GM19467 (cell line): Measurements from ENCODE around the gene SEC24A.
A peak's percentile ranks its signal among the peaks of the same experiment; 100 is the strongest.
"Not testable (repeated sequence)": the region's sequence is repeated elsewhere in the genome, so short reads cannot be mapped to it uniquely, and the experiment has no call there.

Experiments used
- ATAC-seq: cut with Tn5 transposase; IDR thresholded peaks from one replicate; pipeline ENCODE4 v1.9.1; 2021; ENCODE audit warnings: mild to moderate bottlenecking, moderate library complexity; ENCODE audit not compliant: unreplicated experiment

SEC24A gene

DNA sequence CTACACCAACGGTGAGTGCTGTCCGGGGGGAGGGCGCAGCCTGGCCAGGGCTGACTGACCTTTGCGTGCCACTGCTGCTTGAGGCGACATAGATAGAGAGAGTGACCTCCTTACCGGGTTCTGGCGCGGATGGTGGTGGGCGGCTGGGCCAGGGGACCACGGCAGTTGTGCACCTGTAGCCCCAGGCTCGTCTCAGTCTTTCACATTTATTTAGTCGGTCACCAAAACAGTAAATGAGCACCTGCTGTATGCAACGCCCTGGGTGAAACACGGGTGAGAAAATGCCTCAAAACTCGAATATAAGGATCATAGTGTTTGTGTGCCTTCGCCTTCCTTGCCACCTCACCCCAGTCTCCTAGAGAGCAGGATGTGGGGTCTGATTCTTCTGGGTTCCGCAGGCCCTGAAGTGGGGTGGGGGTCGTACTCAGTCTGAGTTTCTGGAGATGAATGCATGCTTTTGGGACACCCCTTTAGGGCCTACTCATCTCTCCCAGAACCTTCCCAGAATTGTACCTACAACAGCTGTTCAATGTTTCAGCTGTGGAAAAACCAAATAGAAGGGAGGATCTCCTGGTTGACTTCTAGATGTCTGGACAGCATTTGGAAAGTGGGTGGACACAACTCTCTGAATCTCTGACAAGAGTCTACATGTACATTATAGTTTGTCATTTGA lies 714 bp downstream of the SEC24A start:
- ATAC-seq: peak; percentile 4

DNA sequence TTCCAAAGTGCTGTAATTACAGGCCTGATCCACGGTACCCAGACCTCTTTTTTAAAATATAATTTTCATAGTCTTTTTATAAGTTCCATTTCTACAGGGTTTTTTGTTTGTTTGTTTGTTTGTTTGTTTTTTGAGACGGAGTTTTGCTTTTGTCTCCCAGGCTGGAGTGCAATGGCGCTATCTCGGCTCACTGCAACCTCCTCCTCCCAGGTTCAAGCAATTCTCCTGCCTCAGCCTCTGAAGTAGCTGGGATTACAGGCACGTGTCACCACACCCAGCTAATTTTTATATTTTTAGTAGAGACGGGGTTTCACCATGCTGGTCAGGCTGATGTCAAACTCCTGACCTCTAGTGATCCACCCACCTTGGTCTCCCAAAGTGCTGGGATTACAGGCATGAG lies 2.1 kb downstream of the SEC24A start:
- ATAC-seq: not testable (repeated sequence)

DNA sequence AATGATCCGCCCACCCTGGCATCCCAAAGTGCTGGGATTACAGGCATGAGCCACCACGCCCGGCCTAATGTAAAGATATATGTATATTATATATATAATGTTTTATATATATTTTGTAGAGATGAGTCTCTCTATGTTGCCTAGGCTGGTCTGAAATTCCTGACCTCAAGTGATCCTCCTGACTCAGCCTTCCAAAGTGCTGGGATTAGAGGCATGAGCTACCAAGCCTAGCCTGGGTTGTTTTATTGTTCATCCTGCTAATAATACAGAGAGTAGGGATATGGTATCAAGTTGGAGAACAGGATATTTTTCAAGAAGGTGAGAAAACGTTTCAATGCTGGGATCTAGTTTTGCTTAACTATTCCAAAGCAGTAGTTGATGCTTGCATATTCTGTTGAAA lies 2.9 kb downstream of the SEC24A start:
- no peak for ATAC-seq

DNA sequence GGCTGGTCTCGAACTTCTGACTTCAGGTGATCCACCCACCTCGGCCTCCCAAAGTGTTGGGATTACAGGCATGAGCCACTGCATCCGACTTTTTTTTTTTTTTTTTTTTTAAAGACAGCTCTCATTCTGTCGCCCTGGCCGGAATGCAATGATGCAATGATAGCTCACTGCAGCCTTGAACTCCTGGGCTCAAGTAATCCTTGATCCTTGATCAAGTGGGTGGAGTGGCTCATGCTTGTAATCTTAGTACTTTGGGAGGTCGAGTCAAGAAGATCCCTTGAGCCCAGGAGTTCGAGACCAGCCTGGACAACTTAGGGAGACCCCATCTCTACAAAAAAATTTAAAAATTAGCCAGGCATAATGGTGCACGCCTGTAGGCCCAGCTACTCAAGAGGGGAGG lies 8.1 kb downstream of the SEC24A start:
- no peak for ATAC-seq

DNA sequence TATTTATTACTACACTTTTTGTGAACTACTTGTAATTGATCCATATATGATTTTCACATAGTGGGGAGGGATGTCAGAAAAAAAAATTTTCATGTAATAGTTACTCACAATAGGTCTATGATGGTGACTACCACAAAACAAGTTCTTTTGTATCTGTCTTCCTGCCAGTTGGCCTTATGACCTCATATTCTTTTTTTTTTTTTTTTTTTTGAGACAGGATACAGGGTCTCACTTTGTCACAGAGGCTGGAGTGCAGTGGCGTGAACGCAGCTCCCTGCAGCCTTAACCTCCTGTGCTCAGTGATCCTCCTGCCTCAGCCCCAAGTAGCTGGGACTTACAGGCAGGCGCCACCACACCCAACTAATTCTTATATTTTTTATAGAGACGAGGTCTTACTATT lies 10.9 kb downstream of the SEC24A start:
- ATAC-seq: no peak

DNA sequence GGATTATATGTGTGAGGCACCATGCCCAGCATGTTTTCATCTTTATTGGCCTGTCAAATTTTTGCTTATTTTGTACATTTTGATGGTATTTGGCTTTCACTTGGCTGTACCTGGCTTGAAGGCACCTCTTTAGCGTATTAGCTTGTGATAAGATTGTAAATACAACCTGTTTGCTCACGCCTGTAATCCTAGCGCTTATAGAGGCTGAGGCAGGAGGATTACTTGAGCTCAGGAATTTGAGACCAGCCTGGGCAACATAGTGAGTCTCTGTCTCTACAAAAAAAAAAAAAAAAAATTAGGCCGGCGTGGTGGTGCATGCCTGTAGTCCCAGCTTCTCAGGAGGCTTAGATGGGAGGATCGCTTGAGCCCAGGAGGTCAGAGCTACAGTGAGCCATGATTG lies 11.3 kb downstream of the SEC24A start:
- no peak for ATAC-seq

DNA sequence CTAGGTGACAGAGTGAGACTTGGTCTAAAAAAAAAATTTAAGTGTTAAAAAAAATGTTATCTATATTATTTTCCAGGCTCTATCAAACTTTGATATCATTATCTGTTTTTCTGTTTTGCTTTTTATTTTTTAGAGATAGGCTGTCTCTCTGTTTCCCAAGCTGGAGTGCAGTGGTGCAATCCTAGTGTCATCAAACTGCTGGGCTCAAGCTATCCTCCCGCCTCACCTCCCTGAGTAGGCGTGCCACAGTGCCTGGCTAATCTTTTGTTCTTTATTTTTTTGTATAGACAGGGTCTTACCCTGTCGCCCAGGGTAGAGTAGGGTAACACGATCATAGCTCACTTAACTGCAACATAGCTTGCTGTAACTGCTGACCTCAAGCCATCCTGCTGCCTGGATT lies 14.4 kb downstream of the SEC24A start:
- no peak for ATAC-seq

DNA sequence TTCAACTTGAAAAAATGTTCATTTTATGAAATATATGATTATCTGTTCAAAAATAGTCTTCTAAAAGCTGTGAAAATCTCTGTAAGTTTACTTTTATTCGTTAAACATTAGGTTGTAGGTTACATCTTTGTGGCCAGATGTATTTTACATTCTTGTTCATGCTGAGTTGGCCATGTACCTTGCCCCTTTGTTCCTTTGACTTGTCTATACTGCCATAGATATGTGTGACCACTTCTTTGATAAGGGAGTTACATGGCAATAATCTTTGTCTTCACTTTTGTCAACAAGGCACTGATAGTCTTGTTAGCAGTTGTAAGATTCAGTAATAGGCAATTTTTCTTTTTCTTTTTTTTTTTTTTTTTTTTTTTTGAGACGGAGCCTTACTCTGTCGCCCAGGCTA lies 15.9 kb downstream of the SEC24A start:
- ATAC-seq: no peak

DNA sequence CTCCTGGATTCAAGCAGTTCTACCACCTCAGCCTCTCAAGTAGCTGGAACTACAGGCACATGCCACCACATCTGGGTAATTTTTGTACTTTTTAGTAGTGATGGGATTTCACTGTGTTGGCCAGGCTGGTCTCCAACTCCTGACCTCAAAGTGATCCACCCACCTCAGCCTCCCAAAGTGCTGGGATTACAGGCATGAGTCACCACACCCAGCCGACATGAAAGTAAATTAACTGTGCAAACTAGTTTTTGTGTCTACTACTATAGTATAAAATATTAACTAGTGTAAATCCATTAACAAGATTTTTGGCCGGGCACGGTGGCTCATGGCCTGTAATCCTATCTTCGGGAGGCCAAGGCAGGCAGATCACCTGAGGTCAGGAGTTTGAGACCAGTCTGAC lies 25.0 kb downstream of the SEC24A start:
- not testable (repeated sequence) for ATAC-seq

DNA sequence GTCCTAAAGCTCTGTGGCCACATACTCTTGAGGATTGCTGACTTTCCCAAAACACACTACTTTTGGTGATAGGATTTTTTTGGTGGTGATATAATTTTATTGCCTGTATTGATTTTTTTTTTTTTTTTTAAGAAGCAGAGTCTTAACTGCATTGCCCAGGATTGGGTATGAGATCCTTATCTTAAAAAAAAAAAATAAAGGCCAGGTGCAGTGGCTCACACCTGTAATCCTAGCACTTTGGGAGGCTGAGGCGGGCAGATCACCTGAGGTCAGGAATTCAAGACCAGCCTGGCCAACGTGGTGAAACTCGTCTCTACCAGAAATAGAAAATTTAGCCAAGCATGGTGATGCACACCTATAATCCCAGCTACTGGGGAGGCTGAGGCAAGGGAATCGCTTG lies 28.8 kb downstream of the SEC24A start:
- ATAC-seq: not testable (repeated sequence)

DNA sequence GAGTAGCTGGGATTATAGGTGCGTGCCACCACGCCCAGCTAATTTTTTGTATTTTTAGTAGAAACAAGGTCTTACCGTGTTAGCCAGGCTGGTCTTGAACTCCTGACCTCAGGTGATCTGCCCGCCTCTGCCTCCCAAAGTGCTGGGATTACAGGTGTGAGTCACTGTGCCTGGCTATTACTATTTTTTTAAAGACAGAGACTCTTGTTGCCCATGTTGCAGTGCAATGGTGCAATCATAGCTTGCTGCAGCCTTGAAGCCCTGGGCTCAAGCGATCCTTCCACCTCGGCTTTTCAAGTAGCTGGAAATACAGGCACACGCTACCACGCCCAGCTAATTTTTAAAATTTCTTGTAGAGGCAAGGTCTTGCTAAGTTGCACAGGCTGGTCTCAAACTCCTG lies 41.6 kb downstream of the SEC24A start:
- not testable (repeated sequence) for ATAC-seq

DNA sequence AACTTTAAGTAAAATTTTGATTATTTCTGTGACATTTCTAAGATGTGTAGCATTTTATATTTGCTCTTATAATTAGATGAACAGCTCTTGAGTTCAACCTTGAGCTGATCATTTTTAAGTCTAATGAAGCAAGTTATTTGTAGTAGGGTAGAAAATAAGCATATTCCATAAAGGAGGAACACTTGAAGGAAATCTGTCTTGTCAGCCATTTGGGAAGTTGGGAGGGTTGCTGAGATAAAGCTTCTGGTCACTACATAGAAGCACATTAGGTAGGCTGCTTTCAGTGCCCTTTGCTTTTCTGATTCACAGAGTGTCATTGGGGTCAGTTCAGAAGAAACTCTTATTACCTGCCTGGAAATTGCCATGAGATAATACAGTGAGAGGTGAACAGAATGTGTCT lies 44.1 kb downstream of the SEC24A start:
- ATAC-seq: no peak

DNA sequence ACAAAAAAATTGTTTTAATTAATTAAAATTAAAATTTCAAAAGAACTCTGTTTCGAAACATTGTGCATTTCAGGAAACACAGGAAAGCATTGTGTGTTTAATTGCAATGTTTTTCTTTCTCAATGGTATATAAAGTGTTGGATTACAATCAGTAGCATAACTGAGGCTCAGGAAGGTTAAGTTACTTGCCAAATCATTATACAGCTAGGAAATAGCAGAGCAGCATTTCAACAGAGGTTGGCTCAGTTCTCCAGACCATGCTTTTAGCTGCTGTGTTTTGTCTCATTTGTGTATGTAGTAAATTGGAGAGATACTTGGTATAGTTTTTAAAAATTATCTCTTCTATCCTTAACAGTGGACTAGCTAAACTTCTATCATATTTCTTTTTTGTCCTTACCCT lies 59.7 kb downstream of the SEC24A start:
- ATAC-seq: no peak

DNA sequence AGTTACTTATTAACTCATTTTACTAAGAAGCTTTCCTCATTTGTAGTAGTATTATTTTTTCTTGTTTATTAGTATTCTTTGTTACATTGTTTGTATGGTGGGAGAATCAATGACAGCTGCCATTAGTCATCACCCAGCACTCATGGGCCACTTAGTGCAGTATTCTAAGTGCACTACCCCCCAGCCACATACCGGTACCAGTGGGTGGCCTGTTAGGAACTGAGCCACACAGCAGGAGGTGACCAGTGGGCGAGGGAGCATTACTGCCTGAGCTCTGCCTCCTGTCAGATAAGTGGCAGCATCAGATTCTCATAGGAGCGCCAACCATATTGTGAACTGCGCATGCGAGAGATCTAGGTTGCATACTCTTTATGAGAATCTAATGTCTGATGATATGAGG lies 65.5 kb downstream of the SEC24A start:
- ATAC-seq: no peak

DNA sequence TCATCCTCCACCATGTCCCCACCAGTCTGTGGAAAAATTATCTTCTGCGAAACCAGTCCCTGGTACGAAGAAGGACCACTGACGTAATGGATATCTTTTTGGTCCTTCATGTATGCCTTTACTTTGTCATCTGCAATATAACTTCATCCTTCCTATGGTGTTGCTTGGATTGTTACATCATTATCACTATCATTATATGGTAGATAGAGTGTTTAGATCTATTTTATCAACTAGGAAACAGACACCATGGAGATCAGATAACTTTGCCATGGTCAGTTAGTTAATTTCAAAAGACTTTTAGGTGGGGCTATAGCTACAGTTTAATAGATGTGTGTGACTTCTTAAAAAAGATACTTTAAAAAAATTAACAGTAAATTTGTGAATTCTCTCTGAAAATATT lies 66.0 kb downstream of the SEC24A start:
- ATAC-seq: no peak

DNA sequence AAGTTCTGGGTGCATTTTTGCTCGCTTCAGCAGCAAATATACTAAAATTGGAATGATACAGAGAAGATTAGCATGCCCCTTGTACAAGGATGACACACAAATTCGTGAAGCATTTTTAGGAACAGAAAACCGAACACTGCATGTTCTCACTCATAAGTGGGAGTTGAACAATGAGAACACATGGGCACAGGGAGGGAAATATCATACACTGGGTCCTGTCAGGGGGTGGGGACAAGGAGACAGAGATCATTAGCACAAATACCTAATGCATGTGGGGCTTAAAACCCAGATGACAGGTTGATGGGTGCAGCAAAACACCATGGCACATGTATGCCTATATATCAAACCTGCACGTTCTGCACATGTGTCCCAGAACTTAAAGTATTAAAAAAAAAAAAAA lies 66.9 kb downstream of the SEC24A start:
- ATAC-seq: not testable (repeated sequence)

DNA sequence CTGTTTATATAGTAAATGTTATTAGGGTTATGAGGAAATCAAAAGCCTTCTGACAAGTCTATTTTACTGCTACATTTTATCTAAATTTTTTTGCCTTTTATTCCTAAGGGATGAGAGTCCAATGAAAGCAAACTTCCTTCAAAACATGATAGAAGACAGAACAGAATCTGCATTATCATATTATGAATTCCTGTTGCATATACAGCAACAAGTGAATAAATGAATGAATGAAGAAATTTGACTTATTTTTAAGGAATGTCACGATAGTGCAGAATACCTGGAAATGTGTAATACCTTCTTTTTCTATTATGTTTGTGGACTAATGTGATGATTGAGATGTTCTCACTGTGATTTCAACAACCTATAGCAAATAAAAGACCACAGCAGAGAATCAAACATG lies 76.3 kb downstream of the SEC24A start:
- ATAC-seq: no peak

DNA sequence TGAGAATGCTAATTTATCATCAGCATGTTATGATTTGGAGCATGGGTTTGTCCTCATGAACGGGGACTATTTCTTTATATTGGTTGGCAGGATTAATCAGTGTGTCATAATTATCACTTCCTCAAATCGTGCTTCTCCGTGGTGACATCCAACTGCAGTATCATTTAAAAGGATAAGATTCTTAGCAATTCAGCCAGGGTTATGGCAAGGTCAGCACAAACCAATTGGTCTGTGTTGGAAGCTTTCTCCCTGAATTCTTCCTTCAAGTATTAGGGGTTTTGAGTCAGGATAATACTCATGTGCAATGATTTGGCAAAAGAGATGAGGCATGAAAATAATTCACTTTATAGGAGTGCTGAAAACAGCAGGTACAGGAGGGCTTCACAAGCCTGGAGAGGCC lies 84.2 kb downstream of the SEC24A start:
- no peak for ATAC-seq

DNA sequence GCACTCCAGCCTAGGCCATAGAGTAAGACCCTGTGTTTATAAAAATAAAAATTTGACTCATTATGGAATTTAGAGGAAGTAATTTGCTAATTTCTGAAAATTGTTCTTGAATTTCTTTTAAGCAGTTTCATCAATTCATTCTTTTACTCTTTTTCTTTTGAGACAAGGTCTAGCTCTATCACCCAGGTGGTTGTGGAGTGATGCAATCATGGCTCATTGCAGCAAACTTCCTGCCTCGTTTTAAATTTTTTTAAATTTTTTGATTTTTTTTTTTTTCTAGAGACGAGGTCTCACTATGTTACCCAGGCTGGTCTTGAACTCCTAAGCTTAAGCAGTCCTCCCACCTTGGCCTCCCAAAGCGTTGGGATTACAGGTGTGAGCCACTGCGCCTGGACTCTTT lies 86.7 kb downstream of the SEC24A start:
- ATAC-seq: no peak

DNA sequence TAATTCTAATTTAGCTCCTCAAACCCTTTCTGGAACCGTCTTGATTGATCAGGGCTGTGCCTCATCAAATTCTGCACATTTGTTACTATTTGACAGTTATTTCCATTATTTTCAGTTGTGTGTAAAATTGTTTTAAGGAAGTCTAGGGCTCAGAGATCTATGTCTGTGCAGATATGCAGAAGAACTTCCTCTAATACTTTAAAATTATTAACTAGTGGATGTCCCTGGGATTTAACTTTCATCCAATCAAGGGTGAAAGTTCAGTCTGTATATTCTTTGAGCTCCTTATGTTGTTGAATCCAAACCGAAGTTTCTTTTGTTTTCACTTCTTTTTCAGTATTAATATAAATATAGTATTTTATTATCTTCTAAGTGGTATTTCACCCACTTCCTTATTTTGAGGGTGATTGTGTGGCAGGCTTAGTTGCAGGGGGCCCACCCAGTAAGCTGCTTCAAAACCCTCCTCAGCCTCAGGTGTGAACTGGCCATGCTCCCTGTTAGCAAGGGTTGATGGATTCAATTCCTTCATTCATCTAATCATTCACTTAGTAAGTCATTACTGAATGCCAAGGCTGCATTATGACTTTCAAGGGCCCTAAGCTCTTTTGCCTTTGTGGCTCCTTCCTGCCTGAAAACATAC lies 87.7 kb downstream of the SEC24A start:
- ATAC-seq: no peak

DNA sequence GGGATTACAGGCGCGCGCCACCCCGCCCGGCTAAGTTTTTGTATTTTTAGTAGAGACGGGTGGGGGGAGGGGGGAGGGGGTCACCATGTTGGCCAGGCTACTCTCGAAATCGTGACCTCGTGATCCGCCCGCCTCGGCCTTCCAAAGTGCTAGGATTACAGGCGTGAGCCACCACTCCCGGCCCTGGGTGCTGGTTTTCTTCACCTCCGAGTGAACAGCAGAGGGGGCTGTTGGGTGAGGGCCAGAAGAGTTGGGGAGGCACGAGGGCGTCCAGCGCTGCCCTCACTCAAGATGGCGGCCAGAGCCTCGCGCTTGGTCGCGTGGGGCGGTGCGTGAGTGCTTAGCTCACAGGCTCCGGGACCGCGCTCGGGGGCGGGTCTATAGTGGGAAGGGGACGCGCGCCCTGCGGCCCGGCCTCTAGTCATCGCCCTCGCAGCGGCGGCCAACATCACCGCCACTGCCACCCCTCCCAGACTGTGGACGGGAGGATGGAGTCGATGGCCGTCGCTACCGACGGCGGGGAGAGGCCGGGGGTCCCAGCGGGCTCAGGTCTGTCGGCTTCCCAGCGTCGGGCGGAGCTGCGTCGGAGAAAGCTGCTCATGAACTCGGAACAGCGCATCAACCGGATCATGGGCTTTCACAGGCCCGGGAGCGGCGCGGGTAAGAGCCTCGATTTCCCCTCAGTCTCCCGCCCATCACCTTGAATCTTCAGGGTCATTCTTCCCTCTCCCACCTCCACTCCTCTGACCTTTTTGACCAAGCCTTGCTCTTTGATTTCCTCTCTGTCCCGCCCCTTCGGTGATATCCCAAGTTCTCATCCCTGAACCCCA lies 89.8 kb downstream of the SEC24A start, which contains the start of gene CAMLG:
Gene CAMLG (plus strand): TSS at position 416 of the 830 bp plus-strand sequence. CDS start 73 bp downstream, at position 489.
- peak; percentile 93 for ATAC-seq
